T47D (cell line): ENCODE data around the gene OSBPL8.

Source experiments
- DNase-seq, 2 experiments: peaks; one replicate each; pipeline versions ENCODE4 v3.0.0 to v3.0.0-alpha.2; 2011 to 2012; ENCODE audit warnings: low read depth in 1 of 2, low spot score in 1 of 2
- JUND ChIP-seq: IDR thresholded peaks from 2 replicates; pipeline ENCODE4 v1.6.1; 2012; ENCODE audit warnings: low read depth
- in situ Hi-C: cut with HindIII; loops from 2 replicates; pipeline ENCODE4 v1.10.0; 2016; ENCODE audit warnings: low sequenced_read_pairs, low pct_unique_long_range_greater_than_20kb

The OSBPL8 gene

DNA sequence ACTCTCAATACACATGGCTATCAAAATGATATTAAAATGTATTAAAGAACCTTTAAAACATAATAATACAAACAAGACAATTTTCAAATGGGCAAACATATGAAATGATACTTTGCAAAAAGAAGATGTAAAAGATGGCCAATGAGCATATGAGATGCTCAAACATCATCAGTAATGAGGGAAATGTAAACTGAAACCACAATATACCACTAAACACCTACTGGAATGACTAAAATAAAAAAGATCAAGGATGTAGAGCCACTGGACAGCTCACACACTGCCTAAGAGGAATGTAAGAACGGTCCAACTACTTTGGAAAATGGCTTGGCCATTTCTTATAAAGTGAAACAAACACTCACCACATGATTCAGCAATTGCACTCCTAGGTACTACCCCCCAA, 114.1 kb downstream of the OSBPL8 start:
- DNase-seq = no peak
- TF ChIP-seq JUND = no peak
- in situ Hi-C loops = no loop called here

GRCh38 chr12:76444408-76444984, 115.1 kb downstream of the OSBPL8 start:
- in situ Hi-C loops = no loop called here
- no peak for DNase-seq
- TF ChIP-seq JUND = no peak

GRCh38 chr12:76441016-76441415, 118.6 kb downstream of the OSBPL8 start:
- DNase-seq = no peak
- no peak for TF ChIP-seq JUND
- in situ Hi-C loops = no loop called here

DNA sequence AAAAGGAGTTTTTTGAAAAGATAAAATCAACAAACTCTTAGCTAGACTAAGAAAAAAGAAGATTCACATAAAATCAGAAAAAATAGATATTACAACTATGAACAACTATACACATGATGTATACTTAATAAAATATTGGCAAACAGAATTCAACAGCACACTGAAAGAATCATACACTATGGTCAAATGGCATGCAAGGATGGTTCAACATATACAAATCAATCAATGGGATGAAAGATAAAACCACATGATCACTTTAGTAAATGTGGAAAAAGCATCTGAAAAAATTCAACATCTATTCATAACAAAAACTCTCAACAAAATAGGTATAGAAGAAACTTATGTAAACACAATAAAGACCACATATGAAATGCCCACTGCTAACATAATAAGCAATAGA, 126.8 kb downstream of the OSBPL8 start:
- DNase-seq = no peak
- in situ Hi-C loops = no loop called here

DNA sequence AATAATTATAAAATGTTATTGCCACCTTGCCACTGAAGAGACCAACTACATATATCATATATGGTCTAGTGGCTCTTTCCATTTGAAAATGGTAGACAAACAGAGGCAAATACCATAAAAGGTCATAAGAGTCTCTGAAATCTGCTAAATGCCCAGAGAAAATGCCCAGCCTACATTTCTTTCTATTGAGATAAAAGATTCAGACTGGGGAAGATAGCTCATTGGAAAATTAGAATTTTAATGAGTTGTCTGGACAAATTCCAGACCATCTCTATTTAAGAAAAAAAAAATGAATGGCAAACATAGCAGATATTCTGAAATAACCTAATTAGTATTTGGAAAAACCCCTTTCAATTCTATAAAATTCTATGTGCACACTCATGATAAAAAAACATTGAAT, 131.5 kb downstream of the OSBPL8 start:
- in situ Hi-C loops = no loop called here
- no peak for TF ChIP-seq JUND
- no peak for DNase-seq

More for the DNA sequence above, 126.8 kb downstream of the OSBPL8 start:
- TF ChIP-seq JUND = no peak

- TF ChIP-seq JUND = no peak
- in situ Hi-C loops = no loop called here
- DNase-seq = no peak
Measured at GRCh38 chr12:76426160-76426559, 133.4 kb downstream of the OSBPL8 start.

GRCh38 chr12:76424941-76425340, 134.6 kb downstream of the OSBPL8 start:
- TF ChIP-seq JUND = no peak
- no peak for DNase-seq
- in situ Hi-C loops = no loop called here

- in situ Hi-C loops = no loop called here
- TF ChIP-seq JUND = peak; percentile 53
- DNase-seq = peak in 1 of 2 experiments; percentile 36
Measured at GRCh38 chr12:76422543-76423438, 136.8 kb downstream of the OSBPL8 start.

- DNase-seq = no peak
- no peak for TF ChIP-seq JUND
- in situ Hi-C loops = no loop called here
Measured at GRCh38 chr12:76422154-76422542, 137.4 kb downstream of the OSBPL8 start.

DNA sequence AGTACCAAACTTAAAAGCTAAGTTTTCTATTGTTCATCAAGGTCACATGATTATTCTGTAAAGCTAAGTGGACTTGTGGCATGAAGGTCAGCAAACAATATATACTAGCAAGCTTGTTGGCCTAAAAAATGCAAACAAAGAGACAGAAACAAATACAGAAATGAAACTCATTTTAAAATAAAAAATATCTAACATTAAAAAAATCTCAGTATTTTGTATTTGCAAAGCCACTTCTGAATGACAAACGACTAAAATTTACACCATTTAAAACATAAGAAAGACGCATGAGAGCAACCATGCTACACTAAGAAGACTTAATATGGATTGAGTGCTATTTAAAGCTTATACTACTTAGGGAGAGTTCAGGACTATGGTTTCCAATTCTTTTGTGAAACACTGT, 138.5 kb downstream of the OSBPL8 start:
- no peak for TF ChIP-seq JUND
- no peak for DNase-seq
- in situ Hi-C loops = no loop called here

DNA sequence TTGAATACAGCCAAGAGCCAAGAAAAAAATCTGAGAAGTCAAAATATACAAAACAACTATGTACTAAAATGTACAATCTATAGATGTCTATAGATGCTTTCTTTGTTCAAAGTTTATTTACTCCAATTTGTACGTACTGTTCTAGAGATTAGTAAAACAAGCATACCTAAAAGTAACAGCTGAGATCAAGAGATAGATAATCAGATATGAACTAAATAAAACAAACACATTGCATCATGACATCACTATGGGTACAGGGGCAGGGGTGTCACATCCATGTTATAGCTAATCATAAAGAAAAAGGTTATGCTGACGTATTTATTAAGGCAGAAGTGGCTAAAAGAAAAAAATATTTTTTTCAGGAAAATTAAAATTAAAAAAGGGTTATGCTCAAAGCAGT, 139.3 kb downstream of the OSBPL8 start:
- DNase-seq = peak in 1 of 2 experiments; percentile 18
- 0 out of 2 replicates have a peak, but pooled peaks have one; percentile 48 for TF ChIP-seq JUND
- in situ Hi-C loops = no loop called here

DNA sequence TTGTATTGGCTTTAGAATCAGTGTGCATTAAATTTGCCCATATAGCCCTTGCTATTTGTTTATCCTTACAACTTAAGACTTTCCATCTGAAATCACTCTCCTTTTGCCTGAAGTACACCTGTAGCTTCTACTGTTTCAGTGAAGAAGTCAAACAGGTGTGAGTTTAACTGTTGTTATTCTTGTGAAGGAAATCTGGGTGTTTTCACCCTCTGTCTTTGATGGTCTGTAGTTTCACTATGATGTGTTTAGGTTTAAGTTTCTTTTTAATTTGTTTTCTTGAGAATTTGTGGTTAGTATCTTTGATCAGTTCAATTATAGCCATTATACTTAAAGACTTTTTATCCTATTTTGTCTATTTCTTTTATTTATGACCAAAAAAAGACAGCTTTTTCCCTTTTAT, 142.5 kb downstream of the OSBPL8 start:
- no peak for TF ChIP-seq JUND
- in situ Hi-C loops = no loop called here
- no peak for DNase-seq

GRCh38 chr12:76413121-76413520, 146.4 kb downstream of the OSBPL8 start:
- no peak for TF ChIP-seq JUND
- in situ Hi-C loops = no loop called here
- DNase-seq = no peak
